Right lung (tissue), 5 donors: ENCODE data around the gene SMOC1. TPM values are rescaled to one million over a fixed set of nuclear protein-coding genes. Genes with fewer than 3 reads are reported as not detected.

Experiments used
- DNase-seq, 2 donors: peaks; one replicate each; pipeline ENCODE4 v3.0.0-alpha.2; 2013
- polyA plus RNA-seq, 5 donors: library from polyadenylated mRNA; unstranded; fragments of 120-200 nt; gene quantifications; one replicate each; pipeline versions ENCODE4 v1.2.1 to v1.2.3, GENCODE V29; 2013; ENCODE audit warnings: inconsistent platforms in 1 of 5, low replicate concordance in 1 of 5; ENCODE audit not compliant: insufficient read length in 5 of 5, insufficient read depth in 1 of 5

The SMOC1 gene
- polyA plus RNA-seq, 5 donors, result 1.1 to 2.3 (median 1.4) TPM

DNA sequence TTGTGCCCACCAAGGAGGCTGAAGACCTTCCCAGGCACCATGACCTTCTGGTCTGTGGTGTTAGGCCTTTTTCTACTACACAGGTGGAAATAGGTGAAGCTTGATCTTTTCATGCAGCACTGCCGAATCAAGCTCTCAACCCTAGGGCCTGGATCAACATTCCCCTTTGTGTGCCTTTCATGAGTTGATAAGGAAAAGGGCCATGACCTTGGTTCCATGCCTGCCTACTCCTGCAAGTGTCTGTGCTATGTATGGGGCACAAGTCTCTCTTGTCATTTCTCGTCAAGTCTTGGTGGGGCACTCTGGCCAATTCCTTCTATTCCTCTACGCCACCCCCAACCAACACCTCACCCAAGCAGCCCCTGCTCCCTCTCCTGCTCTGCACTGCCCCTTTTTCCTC is 155.0 kb downstream of the SMOC1 start:
- no peak for DNase-seq

DNA sequence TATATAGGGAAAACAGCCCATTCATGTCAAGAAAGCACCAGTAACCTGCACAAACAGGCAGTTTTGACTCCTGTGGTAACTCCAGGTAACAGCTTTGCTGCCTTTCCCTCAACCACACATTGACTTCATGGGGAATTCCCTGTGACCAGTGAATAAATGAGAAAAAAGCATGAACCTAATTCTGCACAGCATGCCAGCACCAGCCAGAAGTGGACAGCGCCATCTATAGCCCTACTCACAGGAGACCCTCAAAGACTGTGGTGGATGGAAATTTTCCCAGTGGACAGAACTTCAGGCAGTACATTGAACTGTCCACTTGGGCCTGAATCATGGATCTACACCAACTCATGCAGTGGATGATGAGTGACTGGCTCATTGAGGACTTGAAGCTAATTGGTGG is 157.4 kb downstream of the SMOC1 start:
- no peak for DNase-seq

DNA sequence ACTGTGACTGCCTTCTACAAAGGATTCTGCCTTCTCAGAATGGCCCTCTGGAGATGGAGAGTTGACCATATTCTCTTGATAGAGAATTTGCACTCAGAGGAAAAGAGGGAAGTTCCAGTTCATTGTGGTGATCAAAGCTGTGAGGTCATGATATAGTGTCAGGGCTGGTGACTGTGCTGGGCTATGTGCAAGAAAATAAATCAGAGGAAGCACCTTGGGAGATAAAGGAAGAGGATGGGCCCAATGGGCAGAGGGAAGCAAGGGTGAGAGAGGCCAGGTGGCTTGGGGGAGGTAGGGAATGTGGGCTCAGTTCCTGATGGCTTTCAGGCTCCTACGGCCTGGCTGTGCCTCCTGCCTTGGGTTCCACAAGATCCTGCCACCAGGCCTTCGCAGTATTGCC is 163.8 kb downstream of the SMOC1 start:
- no peak for DNase-seq

DNA sequence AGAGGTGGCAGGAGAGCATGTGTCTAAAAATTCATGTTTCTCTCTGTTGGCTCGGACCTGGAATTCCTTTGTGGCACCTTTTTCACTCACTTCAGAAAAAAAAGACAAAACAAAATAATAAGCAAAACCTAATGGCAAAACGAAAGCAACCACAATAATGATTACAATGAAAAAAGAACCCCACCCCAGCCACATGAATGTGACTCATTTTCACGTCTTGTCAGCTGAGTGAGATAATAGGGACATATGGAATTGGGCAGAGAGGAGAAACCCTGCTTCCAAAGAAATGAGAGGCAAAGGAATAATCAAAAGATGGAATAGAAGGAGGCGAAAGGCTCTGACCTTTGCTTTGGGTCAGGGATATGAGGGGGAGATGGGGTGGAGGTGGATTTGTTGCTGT is 166.1 kb downstream of the SMOC1 start:
- no peak for DNase-seq

DNA sequence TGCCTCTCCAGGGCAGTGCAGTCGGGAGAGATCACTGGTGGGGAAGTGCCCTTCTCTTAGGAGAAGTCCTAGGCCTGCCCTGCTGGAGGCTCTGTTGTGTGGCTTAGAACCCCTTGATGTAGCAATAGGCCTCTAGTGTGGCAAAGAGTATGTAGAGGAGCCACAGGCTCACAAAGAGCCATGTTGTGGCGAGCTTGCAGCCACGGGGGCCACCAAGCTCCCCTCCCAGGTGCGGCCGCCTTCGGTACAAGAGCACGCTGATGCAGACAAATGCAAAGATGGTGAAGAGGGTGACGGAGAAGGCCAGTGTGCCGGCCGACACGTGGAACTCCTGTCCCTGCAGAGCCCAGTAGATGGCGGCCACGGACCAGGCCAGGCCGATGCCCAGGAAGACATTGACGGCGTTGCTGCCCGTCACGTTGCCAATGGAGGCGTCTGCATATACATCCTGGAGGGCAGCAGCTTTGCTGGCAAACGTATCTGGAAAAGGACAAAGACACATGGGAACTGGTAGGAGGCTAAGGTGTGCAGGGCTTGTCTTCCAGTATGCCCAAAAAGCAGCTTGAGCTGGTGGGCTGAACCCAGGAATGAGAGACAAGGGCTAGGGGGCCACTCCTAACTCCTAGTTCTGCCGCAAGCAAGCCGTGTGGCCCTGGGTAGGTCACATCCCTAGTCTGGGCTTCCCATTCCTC is 166.8 kb downstream of the SMOC1 start:
- peak; percentile 36 to 53 for DNase-seq

DNA sequence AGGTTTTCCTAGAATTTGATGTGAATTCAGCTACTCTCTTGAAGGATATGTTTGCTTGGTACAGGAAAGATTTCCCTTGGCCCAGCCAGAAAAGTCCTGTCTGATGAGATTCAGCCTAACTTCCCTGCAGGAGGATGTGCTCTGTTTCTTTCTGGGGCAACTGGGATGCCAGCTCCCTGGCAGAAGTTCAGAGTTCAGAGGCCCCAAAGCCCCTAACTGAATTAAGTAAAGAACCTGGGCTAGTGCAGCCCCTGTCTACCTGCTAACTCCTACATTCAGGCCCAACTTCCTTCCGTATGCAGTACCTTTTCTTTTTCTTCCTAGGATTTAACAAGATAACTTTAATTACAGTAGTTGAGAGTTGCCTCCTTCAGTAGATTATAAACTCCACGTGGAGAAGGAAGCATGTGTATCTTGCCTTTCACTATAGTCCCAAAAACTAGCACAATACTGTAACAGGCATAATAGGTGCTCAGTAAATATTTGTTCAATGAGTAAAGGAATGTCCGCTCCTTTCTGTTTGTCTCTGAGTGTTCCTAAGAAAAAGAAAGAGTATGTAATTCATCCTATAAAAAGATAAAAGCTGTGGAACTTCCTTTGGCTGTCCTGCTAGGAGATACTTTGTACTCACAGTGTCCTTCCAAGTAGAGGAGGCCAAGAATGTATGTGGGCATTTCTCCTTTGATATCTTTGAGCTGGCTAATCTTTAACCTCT is 168.5 kb downstream of the SMOC1 start:
- no peak for DNase-seq

DNA sequence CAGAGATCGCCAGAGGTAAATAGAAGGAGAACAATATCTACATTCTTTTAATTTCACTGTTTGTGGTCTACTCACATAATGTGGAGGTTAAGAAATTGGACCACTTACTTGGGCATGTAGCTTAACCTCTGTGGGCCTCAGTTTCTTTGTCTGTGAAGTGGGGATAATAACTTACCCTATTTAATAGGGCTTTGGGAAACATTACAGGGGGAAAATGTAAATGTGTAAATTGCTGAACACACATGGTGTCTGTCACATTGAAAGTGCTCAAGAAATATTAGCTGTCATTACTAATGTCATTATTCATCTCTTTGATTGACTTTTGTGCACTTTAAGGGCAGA is 169.1 kb downstream of the SMOC1 start:
- no peak for DNase-seq

DNA sequence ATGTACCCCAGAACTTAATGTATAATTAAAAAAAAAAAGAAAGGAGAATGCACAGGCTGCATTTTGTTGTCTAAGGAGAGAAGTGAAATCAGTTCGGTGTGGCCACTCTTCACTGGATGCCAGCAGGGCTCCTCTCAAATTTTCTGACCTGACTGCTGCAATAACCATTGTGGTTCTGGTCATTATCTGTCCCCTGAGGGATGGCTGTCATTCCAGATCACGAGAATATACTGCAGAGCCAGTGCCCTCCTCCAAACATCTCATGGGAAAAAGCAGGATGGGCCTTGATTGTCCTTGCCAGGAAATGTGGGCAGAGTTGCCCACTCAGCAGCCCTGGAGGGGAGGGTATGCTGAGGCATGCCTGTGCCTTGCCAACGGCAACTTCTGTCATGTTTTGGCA is 170.4 kb downstream of the SMOC1 start:
- no peak for DNase-seq

DNA sequence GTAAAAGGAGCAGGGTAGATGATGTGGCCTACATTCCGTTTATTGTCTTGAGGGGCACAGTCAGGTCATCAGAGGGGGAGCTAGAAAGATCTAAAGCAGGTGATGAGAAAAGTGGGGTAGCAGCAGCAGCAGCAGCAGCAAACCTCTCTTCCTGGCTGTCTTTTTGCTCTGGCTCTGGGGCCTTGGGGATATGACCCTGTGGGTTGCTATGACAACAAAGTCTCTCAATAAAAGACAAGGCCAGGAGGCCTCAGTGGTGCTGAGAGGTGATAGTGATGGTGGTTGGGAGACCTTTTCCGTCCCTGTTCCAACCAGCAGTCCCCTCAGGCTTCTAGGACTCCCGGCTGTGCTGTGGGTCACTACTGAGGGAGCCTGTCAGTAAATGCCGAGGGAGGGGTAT is 170.9 kb downstream of the SMOC1 start:
- DNase-seq, result no peak

DNA sequence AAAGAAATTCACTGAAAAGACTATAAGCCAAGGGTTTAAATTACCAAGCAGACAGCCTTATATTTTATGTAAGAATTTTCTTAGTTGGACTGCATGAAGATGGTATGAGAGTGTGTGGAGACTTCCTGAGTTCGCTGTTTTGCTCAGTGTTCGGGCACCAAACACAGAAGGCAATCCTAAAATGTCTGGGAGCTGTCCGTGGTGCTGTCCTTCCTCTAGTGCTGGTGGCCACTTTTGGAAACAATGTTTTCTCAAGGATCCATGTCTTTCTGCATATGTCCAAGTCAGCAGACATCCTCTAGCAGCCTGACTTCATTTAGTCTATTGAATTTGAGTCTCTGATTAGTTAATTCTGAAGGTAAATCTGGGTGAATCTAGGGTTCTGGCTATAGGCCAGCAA is 173.8 kb downstream of the SMOC1 start:
- DNase-seq, result peak; percentile 20 to 38

DNA sequence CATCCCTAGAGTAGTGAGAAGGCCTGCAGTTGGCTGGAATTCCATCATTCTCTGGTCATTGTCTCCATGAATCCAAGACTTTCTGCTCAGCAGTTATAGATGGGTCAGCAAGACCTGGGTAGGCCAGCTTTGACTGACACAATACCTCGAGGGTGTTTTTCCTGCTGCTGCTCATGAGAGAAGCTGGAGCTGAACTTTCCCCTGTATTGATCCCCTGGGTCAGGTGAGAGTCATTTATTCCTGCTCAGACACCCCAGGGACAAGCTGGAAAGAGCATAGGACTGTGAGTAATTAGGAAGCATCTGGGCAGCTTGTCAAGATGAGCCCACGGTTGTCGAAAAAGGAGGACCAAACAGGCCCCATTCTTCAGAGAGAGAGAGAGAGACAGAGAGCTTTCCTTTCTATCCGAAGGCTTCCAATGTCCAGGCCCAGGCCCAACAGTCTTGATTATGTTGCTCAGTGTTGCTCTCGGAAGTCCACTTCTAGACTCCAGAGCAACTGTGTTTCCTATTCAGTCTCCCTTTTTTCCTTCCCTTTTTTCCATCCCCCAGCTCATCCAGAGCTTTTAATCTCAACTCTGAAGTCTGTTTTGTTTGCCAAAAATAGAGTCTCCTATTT is 178.4 kb downstream of the SMOC1 start:
- no peak for DNase-seq

DNA sequence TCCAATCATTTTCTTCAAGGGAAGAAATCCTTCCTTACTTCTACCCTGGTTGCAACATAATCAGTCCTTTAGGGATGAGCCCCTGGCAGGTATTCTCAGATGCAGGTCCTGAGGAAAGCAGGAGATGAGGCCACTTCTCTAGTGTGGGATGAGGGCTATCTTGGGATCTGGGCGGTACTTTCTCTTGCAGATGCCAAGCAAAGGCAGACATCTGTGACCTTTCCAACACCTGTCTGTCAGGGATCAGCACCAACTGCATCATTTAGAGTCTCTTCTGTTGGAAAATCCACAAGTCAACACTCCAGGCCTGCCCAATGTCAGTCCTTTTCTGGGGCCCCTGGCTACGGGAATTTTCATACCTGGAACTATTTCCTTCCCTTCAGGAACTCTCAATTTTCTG is 180.3 kb downstream of the SMOC1 start:
- DNase-seq, result no peak

DNA sequence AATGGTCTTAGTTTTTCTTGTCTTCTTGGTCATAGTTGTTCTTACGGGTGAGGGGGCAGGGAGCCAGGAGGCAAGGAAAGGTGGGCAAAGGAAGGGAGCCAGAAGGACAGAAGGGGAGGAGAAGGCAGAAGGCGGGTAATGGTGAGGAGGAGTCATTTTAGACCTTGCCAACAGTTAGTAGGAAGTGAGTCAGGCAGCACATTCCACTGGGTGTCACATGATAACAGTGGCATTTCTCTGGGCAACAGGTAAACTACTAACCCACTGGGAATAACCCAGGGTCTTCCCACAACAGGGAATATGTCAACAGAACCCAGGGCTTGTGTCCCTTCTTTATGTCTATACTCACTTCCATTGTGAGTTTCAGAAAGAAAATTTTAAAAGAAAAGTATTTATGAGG is 181.9 kb downstream of the SMOC1 start:
- DNase-seq, result no peak

DNA sequence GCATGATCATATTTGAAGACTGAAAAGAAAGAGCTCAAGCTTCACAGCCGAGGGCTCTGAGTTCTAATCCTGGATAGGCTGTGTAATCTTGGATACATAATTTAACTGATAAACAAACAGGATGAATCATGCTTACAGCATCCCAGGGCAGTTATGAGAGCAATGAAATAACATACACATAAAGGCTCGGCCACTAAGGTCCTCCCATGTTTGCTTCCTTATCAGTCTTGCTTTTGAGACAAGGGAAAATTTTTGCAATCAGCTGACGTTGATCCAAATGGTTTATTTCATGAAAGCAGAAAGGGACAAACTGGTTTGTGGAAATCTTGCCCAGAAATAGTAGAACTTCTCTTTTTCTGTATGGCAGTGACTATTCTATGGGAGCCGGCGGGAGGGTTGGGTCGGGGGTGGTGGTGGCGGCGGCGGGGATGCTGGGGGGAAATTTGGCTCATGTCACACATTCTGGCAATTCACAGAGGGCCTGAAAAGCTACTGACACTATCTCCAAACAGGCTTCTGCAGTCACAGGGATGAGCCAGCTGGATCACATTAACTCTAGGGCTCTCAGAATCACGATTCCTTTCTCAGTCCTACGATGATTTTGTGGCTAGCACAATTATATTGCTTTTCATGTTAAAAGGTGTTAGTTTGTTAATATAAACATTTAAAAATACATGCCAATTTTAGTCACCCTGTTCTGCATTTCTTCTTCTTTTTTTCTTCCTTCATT is 185.1 kb downstream of the SMOC1 start:
- peak in 1 of 2 donors; percentile 6 for DNase-seq

DNA sequence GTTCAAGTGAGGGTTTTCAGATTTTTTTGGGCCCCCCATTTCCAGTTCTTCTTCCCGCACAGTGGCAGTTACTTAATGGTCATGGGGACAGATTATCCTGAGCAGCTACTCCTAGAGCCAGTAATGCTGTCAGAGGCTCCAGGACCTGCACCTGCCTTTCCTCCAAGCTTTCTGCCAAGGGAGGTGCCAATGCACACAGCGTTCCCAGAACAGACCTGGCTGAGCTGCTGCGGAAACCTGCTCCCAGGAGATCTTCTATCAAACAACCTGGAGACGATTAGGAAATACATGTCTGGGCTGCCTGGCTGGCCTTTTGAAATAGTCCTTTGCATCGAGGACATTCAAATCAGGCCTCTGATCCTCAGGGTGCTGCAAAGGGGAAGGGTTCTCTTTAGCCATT is 188.6 kb downstream of the SMOC1 start:
- DNase-seq, result no peak

DNA sequence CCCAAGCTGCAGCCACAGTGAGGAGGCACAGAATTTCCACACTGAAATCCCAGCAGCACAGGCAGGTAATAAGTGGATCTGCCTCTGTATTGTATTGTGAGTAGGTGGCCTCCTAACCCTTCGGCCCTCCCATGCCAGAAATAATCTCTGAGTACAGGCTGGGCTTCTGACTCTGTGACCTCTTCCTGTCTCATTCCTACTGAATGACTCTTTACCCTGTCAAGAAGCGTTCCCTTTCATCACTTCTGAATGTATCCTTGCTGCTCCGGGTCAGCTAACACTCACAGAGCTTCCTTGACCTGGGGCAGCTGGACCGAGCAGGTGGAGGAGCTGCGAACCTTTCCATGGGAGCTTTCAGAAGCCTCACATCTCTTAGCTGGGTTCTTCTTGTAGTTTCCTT is 190.0 kb downstream of the SMOC1 start:
- DNase-seq, result no peak

DNA sequence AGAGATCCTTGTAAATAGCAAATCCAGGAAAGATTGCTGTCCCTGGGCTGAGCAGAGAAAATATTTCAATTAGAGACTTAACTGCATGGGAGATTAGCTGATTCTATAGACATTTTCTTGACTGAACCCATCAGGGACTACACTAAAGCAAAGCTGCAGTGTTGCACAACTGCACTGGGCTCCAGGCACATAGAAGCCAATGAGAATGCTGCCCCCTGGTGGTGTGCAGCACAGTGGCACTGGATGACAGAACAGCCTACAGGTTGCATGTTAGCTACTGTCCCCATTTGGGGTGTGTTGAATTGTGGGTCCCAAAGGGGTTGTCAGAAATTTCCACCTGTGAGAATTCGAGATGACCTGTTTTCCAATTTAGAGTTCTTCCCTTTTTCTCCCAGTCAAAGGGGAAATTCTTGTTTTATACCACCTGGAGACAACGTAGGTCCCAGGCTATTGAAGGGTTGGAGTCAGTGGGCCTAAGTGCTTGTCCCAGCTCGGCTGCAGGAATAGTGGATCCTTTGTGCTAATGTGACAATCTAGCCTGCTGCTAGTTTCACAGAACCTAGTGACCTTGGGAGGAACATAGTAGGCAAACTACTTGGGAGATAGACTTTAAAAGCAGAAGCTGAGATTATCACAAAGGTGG is 194.8 kb downstream of the SMOC1 start:
- peak in 1 of 2 donors; percentile 14 for DNase-seq

DNA sequence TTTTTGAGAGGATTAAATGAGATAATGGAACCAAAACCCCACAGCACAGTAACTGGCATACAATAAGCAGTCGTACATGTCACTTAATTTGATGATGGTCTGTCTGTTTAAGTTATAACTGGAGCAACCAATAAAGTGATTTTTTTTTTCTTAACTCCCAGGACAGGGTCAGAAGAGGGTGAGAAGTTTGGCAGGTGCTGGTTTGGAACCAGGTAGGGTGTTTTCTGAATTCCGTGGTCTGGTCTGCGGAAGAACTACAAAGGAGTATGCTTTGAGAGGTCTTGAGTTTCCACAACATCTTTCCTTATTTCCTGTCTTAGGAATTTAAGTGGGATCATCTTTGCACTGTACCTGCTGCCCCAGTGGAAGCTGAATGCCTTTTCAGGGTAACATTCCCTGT is 197.8 kb downstream of the SMOC1 start:
- no peak for DNase-seq

DNA sequence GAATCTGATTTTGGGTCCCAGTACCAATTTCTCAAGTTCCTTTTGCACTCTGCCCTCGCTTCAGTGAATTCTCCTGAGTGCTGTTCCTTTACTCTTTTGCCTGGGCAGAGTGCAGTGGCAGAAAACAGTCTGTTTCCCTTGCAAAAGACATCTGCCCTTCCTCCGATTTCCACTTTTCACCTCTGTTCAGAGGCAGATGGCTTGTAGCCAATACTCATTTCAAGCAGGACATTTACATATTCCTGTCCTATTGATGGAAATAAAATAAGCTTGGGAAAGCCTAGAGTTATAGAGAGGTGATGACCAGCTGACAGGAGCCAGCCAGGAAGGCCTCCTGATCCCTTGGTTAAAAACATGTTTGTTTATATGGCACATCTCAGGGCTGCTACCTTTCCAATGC is 198.5 kb downstream of the SMOC1 start:
- no peak for DNase-seq

DNA sequence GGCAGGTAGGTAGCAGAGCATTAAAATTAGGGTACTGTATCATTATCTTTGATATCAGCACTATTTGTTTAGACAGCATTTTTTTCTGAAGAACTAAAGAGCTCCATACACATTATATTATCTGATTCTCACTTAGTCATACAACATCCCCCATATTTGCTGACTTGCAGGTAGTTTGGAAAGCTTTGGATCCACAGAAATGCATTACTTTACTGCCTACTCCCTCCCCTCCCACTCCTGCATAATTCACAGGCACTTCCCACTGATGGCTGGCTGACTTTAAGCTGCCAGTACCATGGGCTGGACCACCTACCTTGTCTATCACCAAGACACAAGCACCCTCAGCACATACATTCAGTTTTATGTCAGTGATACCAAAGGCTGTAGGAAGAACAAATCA is 199.1 kb downstream of the SMOC1 start:
- DNase-seq, result no peak

DNA sequence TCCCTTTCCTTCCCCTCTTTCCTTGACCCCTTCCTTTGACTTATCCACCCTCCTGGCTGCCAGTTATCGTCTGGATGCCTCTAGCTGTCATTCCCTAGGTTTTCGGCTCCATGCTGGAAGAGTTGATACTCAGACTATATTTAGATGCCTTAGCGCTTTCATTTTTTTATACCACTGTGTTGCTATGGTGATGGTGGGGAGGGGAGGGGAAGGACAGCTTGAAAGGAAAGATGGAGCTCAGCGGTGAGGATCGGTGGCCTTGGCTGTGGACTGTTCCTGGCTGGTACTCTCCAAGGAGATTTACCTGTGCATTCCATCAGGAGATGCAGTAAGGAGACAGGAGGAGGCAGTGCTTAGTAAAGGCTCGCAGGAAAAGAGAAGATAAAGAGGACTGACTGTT is 200.9 kb downstream of the SMOC1 start:
- DNase-seq, result no peak
